GM18498 (cell line): ENCODE data around the gene DNAH6.

Experiments used
- ATAC-seq: cut with Tn5 transposase; IDR thresholded peaks from one replicate; pipeline ENCODE4 v1.9.1; 2021; ENCODE audit warnings: mild to moderate bottlenecking, moderate library complexity; ENCODE audit not compliant: unreplicated experiment

Gene DNAH6

GRCh38 chr2:84629550-84629949, 113.3 kb downstream of the DNAH6 start:
- ATAC-seq = no peak

- ATAC-seq = no peak
These were observed 114.7 kb downstream of the DNAH6 start for GRCh38 chr2:84631047-84631446.

- no peak for ATAC-seq
These were observed 115.7 kb downstream of the DNAH6 start for GRCh38 chr2:84631985-84632384.

- no peak for ATAC-seq
These were observed 120.0 kb downstream of the DNAH6 start for GRCh38 chr2:84636080-84636971.

- ATAC-seq = no peak
These were observed 123.5 kb downstream of the DNAH6 start for GRCh38 chr2:84639751-84640150.

GRCh38 chr2:84640411-84640810, 124.1 kb downstream of the DNAH6 start:
- no peak for ATAC-seq

GRCh38 chr2:84641021-84641420, 124.7 kb downstream of the DNAH6 start:
- ATAC-seq = no peak

GRCh38 chr2:84643991-84644390, 127.7 kb downstream of the DNAH6 start:
- no peak for ATAC-seq

- ATAC-seq = no peak
These were observed 130.2 kb downstream of the DNAH6 start for GRCh38 chr2:84646514-84646913.

- ATAC-seq = no peak
These were observed 131.0 kb downstream of the DNAH6 start for GRCh38 chr2:84647267-84647666.

- no peak for ATAC-seq
These were observed 132.8 kb downstream of the DNAH6 start for GRCh38 chr2:84649058-84649457.

GRCh38 chr2:84649487-84650142, 133.3 kb downstream of the DNAH6 start:
- ATAC-seq = no peak

- no peak for ATAC-seq
These were observed 136.1 kb downstream of the DNAH6 start for GRCh38 chr2:84652431-84652830.

- no peak for ATAC-seq
These were observed 137.0 kb downstream of the DNAH6 start for GRCh38 chr2:84653302-84653701.

GRCh38 chr2:84654414-84654813, 138.1 kb downstream of the DNAH6 start:
- ATAC-seq = no peak

- no peak for ATAC-seq
These were observed 152.8 kb downstream of the DNAH6 start for GRCh38 chr2:84669122-84669521.

GRCh38 chr2:84674099-84674498, 157.8 kb downstream of the DNAH6 start:
- no peak for ATAC-seq

GRCh38 chr2:84674586-84674985, 158.3 kb downstream of the DNAH6 start:
- no peak for ATAC-seq

GRCh38 chr2:84676295-84676694, 160.0 kb downstream of the DNAH6 start:
- ATAC-seq = no peak

- ATAC-seq = no peak
These were observed 161.9 kb downstream of the DNAH6 start for GRCh38 chr2:84678214-84678613.

- no peak for ATAC-seq
These were observed 170.6 kb downstream of the DNAH6 start for GRCh38 chr2:84686783-84687476.
